GM18870 (cell line): Measurements from ENCODE around the gene MAP2.

Source experiments
- ATAC-seq: cut with Tn5 transposase; IDR thresholded peaks from one replicate; pipeline ENCODE4 v1.9.1; 2021; ENCODE audit warnings: moderate library complexity; ENCODE audit not compliant: unreplicated experiment

Gene MAP2

GRCh38 chr2:209423562-209424198 is at the start of gene MAP2:
MAP2 (plus strand) TSS chr2:209424047; CDS start chr2:209653171, 229,124 bp downstream.
- ATAC-seq, result peak; percentile 78

GRCh38 chr2:209376686-209377085 is 47.2 kb upstream of the MAP2 start:
- ATAC-seq, result no peak

GRCh38 chr2:209380293-209380692 is 43.6 kb upstream of the MAP2 start:
- peak; percentile 100 for ATAC-seq

DNA sequence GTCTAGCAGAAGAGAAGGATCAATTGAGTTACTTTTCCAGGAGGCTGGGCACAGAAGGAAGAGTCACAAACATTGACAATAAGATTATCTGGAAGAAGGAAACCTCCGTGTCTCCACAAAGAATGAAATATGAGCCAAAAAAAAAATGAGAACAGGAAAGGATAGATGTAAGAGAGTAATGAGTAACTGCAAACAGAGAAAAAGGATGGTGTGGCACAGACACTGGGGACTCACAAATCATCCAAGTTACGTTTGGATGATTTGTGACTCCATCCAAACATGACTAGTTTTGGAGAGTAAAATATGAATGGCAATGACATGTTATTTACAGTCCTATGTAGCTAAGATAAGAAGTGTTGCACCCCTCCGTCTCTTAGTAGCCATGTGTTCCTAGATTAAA is 42.8 kb upstream of the MAP2 start:
- ATAC-seq, result no peak

GRCh38 chr2:209382775-209383174 is 41.1 kb upstream of the MAP2 start:
- no peak for ATAC-seq

DNA sequence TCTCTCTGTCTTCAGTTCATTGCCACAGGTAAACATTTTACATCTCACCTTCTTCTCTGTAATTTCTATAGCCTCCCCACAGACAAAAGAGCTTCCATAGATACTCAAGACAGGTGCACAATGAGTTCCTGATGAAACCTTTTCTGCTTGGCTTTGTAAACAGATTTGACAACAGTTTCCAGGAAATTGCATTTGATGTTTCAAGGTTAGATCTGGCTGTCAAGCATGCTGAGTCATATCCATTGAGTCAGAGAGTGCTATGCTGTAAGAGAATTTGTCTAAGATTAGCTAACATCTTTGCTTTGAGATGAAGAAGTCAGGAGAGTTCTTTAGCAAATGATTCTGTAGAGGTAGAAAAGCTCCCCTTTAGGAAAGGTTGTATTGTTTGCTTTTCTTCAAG is 40.6 kb upstream of the MAP2 start:
- no peak for ATAC-seq

GRCh38 chr2:209387389-209387788 is 36.5 kb upstream of the MAP2 start:
- ATAC-seq, result no peak

DNA sequence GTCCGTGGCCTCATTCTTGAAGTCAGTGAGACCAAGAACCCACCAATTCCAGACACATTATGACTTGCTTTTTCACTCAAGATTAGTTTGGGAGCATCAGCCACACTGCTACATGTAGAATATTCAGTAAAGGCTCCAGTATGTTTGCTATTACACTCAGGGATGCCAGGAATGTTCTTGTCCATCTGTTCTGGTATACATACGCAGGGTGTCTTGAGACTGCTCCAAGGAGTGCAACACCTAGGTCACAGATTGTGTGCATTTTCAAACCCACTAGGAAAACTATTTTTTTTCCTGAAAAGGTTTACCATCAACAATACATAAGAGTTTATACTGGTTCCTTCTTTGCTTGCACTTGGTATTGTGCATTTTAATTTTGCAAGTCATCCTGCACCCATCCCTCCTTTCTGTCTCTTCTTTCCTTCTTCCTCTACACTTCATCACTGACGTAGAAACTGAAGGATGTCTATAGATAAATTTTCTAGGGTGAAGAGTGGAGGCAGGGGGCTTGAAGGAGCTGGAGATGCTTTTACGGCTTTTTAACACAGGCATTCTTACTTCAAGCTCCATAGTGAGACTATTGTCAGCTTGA is 35.3 kb upstream of the MAP2 start:
- ATAC-seq, result no peak

GRCh38 chr2:209389171-209389618 is 34.7 kb upstream of the MAP2 start:
- ATAC-seq, result no peak

- ATAC-seq, result no peak
These were observed 33.0 kb upstream of the MAP2 start for GRCh38 chr2:209390839-209391238.

- no peak for ATAC-seq
These were observed 32.0 kb upstream of the MAP2 start for GRCh38 chr2:209391776-209392401.

DNA sequence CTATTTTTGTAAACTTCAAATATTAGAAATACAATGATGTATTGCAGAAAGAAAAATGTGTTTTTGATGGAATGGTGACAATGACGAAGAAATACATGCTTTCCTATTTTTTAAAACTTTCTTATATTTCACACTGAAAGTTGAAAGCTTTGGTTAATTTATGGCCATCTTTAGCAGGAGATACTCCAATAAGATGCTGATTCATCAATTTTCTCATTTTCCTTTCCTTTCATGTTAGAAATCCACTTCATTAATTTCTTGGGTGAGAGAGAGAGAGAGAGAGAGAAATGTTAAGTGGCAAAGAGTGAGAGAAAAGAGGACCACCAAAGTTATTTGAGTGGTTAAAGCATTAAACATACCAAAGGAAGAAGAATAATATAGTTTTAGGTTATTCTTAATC is 28.6 kb upstream of the MAP2 start:
- ATAC-seq, result no peak

DNA sequence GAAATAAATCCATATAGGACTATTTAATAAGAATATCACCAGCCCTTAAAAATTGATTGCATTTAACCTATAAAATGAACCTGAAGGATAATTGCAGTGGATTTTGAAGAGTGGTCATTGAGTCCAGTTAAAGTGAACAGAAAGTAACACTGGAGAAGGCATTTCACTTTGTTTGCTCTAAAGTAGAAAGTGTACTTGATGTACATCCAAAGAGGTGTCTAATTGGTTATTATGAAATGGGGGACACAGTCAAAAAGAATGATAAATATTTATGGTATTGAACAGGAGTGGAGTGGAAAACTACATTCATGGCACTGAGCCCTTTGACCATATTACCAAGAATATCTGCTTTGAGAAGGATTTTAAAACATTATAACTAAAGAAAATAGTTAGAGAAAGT is 28.2 kb upstream of the MAP2 start:
- ATAC-seq, result no peak

- no peak for ATAC-seq
These were observed 25.4 kb upstream of the MAP2 start for GRCh38 chr2:209398463-209398862.

GRCh38 chr2:209401788-209402187 is 22.1 kb upstream of the MAP2 start:
- no peak for ATAC-seq

- no peak for ATAC-seq
These were observed 12.6 kb upstream of the MAP2 start for GRCh38 chr2:209411296-209411695.

- ATAC-seq, result no peak
These were observed 12.1 kb upstream of the MAP2 start for GRCh38 chr2:209411718-209412117.

- no peak for ATAC-seq
These were observed 10.4 kb upstream of the MAP2 start for GRCh38 chr2:209413311-209414014.

DNA sequence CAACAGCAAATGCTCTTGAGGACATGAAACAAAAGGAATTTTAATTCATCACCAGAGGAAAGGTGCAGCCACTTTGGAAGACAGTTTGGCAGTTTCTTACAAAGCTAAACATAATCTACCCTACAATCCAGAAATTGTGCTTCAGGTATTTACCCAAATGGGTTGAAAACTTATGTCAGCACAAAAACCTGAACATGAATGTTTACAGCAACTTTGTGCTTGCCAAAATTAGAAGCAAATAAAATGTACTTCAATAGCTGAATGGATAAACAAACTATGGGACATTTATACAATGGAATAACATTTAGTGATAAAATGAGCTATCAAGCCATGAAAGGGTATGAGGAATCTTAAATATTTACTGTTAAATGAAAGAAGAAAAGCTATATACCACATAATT is 6.9 kb upstream of the MAP2 start:
- no peak for ATAC-seq

- no peak for ATAC-seq
These were observed 1.6 kb upstream of the MAP2 start for GRCh38 chr2:209422191-209422754.

DNA sequence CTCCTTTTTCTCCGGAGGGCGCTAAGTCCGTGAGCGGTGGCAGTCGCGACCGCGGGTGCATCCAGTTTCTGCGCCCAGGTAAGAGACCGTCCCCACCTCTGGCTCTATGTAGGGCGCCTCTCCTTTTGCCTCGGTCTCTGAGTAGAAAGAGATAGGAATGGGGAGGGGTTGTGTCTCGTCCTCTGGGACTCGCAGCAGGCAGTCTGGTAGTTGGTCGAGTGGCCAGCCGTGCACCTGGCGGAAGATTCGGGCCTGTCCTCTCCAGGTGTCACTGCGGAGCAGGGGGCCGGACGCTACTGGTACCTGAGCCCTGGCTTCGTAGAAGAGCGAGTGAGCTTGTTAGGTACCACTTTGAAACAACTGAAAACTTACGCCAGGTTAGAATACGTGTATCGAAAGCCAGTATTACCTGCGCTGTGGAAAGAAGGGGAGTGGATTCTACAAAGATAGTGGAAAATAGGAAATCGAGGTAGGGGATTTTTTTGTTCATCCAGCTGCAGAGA is 403 bp downstream of the MAP2 start:
- ATAC-seq, result no peak
